Cerebellar nuclear complex (tissue), 1 donor: ENCODE data around the gene SPHKAP.
"Not testable (repeated sequence)": the region's sequence is repeated elsewhere in the genome, so short reads cannot be mapped to it uniquely, and the experiment has no call there.

Source experiments
- DNase-seq, 2 experiments: peaks; one replicate each; lab custom pipeline; 2025; lab: John Stamatoyannopoulos, UW

SPHKAP gene

DNA sequence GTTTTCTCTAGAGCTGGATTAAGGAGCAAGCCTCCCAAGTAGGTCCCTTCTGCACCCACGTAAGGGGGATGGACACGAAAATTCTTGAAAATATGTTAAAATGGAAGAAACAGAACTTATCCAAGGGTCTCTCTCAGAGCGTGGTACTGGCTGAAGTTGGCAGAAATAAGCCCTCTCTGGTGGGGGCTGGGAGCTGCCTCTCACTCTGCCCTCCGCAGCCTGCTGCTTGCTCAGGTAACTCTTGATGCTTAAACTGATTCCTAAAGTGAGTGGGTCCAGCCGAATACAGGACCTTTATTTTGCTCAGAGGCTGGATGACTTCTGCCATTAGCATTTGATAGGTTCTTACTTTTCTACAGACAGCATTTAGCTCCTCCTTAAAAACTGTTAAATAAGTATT lies 78.1 kb downstream of the SPHKAP start:
- no peak for DNase-seq

DNA sequence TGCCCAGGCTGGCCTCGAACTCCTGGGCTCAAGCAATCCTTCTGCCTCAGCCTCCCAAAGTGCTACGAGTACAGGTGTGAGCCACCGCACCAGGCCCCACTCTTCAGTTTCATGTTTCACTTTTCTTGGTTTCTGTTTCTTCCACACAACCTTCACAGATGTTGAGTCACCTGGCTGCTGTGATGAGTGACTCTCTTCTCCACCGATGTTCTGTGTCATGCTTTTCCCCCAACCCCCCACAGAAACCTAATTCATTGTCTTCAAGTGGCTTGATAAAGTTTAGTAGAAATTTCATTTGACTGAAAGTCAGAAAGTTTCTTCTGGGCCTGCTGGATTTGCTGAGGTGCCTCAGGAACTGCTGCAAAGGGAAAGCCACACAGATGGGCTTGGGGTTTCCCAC lies 78.5 kb downstream of the SPHKAP start:
- DNase-seq = no peak

DNA sequence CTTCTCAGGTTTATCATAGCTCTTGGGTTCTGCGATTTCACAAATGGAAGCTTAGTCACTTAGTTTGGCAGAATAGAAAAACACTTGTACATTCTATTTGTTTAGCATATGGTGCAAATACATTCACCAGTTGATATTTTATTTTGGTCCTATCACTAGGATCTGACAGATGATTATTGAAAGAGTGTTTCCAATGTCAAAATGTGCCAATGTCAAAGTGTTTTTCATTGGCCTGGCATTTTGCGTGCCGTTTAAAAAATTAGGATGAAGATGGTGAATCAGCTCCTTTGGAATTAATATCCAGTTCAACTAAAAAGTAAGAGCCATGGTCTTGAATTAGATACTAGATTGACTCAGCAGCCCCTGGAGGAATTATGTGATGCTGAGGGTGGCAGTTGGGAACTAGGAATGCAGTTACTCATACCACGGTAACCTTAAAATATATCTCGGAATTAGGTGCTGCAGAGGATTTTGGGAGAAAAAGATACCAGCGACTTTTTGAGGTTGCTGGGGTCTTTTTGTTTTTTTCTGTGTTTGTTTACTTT lies 87.0 kb downstream of the SPHKAP start:
- no peak for DNase-seq

DNA sequence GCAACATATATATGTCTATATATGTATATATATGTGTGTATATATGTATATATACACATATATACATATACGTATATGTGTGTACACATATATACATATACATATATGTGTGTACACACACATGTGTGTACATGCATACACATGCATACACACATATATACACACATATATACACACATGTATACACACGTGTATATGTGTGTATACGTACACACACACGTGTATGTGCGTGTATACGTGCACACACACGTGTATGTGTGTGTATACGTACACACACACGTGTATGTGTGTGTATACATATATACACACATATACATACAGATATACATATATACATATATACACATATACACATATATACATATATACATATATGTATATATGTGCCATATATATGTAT lies 89.4 kb downstream of the SPHKAP start:
- no peak for DNase-seq

DNA sequence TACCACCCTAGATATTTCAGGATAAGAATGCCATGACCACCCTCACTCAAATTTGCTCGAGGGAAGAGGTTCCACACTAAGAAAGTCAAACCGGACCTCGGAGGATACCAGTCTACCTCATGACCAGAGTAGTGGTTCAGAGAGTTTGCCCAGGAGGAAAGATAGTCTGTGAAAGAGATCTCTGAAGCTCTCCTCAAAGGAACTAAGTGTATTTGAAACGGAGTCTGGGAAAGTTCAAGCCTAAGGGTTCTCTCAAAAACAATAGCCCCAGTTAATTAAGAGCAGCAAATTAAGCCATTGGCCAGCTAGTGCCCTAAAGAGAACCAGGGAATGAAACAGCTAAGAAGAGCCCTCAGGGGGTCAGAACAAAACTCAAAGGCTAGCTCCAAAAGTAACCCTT lies 94.9 kb downstream of the SPHKAP start:
- no peak for DNase-seq

DNA sequence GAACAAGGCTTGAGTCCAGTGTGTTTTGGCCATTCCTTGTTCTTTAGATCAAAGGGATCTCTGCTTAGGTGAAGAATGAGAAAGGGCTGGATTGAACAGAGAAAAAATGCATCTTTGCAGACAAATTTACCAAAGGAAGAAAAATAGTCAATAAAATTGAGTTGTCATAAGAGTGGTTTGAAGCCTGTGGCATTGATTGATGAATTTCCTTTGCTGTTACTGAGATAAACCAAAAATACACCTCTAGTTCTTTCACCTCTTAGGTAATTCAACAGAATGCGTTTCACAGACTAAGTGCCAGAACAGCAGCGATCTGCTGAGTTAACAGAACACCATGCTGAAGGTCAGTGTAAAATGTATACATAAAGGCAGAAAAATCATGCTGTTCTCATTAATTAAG lies 96.8 kb downstream of the SPHKAP start:
- no peak for DNase-seq

DNA sequence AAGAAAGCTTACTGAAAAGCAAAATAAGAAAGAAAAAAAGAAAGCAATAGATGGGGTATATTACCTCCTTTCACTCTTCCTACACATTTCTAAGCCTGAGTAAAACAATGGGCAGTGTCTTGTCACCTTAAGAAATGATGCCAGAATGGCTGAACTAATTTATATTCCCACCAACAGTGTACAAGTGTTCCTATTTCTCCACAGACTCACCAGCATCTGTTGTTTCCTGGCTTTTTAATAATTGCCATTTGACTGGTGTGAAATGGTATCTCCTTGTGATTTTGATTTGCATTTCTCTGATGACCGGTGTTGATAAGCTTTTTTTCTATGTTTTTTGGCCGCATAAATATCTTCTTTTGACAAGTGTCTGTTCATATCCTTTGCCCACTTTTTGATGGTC lies 98.4 kb downstream of the SPHKAP start:
- no peak for DNase-seq

DNA sequence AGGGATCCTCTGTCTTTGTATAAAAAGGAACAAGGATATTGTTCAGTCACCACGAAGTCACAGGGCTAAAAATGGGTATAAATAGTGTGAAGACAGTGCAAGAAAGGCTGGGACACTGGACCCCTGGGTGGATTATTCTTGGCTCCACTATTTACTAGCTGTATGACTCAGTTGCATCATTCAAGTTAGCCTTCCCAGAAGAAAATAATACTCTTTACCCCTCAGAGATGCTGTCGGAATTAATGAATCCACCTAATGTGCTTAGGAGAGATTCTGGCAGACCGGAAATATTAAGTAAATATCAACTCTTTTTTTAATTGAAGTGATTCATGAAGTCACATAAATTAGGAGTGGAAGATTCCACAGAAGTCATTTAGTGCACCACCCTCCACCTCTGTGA lies 98.9 kb downstream of the SPHKAP start:
- no peak for DNase-seq

DNA sequence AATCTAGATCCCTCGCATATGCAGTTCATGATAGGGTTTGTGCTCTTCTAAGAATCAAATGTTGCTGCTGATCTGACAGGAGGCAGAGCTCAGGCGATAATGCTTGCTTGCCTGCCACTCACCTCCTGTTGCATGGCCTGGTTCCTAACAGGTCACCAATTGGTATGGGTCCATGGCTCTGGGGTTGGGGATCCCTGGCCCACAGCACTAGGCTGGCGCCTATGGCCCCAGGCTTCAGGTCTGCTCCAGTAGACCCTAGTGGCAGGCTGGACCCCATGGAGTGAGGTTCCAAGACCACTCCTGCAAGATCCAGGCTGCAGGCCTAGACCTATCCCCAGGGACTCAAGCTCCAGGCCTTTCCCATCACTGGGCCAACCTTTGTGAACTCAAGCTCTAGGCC lies 102.3 kb downstream of the SPHKAP start:
- DNase-seq = no peak

DNA sequence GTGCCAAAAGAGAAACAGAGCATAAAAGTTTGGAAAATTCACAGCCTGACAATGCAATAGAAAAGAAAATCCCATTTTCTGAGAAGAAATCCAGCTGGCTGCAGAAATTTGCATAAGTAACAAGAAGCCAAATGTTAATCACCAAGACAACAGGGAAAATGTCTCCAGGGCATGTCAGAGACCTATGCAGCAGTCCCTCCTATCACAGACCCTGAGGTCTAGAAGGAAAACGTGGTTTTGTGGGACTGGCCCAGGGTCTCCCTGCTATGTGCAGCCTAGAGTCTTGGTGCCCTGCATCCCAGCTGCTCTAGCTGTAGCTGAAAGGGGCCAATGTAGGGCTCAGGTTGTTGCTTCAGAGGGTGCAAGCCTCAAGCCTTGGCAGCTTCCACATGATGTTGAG lies 104.8 kb downstream of the SPHKAP start:
- DNase-seq = not testable (repeated sequence)

DNA sequence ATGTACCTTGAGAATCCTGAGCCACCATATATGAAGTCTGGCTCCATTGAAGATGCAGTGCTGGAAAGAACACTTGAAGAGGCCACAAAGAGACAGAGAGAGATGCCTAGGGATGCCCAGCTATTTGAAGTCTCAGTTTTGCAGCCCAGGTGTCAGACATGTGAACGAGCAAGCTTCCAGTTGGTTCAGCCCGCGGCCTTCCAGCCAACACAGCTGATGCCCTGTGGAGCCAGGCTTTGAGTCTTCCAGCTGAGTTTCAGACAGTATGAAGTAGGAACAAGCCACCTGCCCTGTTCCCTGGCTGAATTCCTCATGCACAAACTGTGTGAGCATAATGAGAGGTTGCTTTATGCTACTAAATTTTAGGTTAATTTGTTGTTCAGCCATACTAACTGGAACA lies 108.8 kb downstream of the SPHKAP start:
- no peak for DNase-seq

DNA sequence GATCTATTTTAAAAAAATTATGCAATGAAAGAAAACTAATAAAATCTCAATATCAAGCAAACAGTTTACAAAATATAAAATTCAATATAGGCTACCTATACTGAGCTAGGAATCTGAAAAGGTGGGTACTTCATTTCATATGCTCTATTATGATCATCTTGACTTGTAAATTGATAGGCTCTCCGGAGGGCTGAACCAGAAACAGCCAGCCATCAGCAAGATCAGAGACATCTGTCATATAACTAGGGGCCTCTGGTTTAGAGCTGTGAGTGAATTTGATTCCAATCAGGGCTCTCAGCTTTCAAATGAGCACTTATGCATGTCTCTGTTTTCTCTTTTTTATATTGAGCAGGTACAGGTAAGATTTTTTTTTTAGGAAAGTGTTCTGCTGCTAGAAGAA lies 114.2 kb downstream of the SPHKAP start:
- DNase-seq = no peak

DNA sequence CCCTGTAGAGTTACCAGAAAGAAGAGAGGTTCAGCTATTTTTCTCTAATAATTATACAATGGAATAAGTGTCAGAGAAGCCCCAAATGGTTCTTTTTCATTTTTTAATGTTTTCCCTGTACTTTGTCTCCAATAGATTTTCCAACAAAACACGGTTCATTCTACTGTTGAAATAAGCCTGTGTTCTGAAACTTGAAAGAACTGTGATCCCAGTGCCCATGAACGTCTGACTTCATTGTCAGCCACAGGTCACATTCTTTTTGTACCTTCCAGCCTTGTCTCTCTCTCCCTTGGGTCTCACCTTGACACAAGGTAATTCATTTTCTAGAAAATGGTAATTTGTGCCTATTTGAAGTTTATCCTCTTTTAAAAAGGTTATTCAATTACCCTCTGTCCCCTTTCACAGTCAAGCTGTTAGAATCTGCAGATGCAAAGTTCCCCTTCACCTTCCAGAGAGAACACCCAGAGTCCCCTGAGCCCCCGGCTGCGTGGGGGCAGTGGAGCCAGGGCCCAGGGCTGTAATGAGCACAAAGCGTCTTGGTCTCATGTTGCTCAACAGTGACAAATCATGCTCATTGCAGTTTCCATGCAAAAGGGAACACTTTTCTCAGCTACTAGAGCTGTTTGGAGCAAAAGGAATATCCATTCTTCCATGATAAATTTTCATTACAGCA lies 115.2 kb downstream of the SPHKAP start:
- no peak for DNase-seq

DNA sequence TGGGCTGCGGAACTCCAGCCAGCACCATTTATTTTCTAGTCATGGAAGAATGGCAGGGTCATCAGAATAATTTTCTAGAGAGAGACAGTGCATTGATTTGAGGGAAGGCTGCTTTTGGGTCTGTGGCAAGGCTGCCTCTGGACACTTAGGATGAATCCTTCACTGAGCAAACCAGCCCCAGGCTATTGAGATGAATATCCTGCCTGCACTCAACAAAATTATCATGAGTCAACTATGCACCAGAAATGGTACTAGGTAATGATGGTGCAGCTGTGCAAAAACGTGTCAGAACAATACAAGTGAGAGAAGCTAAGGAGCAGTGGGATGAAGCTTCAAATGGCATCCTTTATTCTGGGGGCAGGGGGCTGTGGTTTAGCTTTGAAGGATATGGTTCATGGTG lies 115.8 kb downstream of the SPHKAP start:
- no peak for DNase-seq

DNA sequence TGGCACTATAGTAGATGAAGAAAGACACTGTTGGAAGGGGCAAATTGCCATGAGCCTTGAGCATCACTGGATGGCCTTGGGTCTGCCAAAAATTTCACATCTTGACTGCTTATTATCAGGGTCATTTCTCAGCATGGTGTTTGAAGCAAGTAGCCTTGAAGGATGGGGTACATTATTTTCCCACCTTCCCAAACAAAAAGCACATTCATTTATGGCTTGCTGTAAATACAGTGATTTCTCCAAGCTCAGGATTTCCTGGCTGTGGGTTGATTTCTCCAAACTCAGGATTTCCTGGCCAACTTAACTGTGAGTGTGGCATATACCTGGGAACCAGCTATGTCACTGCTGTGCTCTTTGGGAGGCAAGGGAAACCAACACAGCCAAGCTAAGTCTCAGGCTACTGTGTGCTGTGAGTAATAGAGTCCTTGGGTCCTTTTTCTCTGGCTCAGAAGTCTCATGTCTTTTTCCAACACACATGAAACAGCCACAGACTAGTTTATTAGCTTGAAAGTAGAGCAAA lies 116.6 kb downstream of the SPHKAP start:
- no peak for DNase-seq

DNA sequence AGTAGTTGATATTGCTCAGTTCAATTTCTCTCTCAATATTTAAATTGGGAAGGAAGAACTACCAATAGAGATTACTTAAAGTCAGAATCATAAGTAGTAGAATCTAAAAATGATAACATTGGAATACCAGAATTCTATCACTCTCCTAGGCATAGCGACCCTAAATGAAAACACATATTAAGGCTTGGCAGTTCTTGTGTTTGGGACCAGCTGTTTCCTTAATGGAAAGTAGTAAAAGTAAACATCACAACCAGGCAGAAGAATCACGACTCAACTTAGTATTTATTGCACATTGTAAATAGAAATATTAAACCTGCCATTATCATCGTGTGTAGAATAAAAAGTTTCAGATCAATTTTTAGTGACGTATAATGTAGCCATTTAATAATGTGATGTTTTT lies 117.5 kb downstream of the SPHKAP start:
- no peak for DNase-seq

DNA sequence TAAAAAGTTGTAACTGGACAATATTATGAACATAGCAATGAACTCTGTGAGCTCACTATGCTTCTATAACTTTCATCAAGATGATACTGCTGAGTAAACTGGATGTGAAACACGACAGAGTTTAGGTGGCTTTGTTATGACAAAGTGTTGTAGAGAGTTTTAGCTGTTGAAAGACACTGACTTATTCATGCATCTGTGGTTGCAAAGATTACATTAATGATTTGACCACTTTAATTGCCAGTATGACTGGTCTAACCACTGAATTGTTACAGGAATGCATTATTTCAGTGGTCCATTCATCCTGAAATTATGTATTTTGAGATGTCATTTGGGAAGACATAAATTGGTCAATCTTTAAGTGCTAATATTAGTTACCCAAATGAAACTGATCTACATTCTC lies 117.9 kb downstream of the SPHKAP start:
- no peak for DNase-seq

DNA sequence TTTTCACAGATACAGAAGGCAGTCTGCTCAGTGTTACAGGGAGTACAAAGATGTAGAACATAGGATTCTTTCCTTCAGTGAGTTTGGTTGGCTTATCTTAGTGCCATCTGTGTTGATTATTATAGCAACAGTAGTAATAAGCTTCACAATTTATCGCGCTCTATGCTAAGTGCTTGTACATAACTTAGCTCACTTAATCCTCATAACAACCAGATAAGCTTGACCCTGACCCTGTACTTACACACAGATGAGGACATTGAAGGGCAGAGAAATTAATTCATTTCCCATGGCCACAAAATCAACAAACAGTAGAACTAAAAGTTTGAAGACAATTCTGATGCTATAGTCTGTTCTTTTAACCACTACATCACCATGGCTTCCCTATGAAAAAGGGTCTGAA lies 121.8 kb downstream of the SPHKAP start:
- no peak for DNase-seq

DNA sequence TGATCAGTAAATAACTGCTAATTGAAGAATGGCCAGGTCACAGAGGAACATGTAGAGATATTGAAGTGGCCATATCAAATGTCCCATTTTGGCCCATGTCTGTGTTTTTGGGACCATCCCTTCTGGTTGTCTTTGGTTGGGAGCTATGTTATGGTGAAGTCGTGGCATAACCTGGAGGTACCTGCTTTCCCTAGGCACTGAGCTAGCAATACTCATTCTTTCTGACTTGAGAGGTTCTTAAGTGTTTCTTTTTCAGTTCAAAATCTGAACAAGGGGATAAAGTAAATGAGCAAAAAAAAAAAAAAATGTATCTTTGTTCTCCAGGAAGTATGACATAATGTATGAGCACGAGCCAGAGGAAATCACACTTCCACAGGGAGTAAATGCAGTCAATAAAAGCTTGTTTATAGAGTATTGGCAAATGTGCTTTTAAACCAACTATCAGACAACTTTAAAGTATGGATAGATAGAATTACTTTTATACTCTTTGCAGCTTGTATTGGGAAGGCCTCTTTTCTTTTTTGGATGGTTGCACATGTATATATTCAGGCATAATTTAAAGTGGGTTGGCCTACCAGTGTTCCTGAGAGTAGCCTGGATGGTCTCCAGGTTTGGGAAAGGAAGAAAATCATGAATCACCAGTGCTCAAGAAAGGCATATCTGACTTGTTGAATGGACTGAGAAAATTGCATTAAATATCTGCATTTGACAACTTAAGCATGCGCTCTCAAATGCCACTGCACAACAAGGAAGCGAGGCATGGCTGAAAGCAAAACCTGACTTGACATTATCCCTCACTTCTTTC lies 125.0 kb downstream of the SPHKAP start:
- DNase-seq = no peak

DNA sequence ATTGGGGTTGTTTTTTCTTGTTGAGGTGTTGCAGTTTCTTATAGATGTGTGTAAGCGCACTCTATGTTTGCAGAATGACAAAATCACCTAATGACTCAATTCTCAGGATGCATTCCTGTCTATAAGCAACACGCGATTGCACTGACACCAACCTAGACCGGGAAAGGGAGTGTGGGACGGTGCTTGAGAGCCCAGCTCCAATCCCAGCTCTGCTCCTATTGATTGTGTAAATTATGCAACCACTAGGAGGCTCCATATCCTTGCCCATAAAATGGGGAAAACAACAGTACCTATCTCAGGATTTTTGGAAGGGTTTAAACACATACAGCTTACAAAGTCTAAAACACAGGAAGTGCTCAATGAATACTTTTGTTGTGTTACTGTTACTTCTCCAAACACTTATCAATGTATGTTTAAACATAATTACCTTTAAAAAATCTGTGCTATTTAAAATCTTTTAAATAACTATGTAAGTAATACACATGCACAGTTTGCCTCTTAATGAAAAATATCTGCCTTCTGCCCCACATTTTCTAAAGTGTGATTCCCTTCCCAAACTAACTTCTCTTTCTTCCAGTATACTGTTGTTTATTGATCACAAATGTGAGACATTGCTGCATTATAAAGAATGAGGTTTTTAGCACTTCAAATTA lies 132.5 kb downstream of the SPHKAP start:
- no peak for DNase-seq

DNA sequence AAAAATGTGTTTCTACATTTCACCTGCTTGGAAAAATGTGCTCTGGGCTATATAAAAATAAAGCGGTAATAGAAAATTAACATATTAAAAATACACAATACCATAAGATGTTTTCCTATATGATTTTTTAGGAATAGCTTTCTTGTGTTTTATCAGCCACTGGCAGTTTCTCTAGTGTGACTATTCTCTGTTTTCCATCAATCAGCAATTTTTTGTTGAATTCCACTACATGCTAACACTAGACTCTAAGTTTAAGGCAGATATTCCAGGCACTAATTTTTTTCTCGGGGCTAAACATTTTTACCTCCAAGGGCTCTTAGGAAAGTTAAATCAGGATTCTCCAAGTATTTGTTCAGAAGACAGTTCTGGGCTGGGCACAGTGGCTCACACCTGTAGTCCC lies 140.5 kb downstream of the SPHKAP start:
- no peak for DNase-seq

DNA sequence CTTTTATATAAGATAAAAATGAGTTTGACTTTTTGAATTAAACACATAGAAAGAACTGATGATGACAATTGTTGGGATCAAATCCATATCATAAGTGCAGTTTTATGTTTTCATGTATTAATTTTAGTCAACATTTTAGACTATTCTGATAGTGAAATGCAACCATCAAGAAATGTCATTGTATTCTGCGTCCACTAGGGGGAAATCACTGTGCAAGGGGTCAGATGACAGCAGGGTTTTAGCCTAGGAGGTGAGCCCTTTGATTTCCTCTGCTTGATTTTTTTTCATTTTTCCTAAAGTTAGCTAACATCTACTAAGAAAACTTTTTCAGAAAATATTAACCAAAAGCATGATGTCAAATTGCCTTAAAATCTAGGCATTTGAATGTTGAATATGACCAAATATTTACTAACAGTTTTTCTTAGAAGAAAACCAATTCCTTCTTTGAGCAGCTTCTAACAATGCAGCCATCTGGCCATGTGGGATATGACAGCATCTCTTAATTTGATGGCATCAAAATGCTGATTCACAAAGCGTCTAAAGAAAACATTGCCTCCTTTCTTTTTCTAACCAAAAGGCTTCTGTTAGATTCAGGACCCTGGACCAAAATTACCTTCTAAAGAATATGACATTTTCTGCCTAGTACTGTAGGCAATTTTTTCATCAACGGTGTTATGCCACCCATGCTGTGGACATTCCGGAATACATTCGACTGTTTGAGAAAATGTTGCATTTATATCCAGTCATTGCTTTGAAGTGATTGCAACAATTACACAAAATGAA lies 141.5 kb downstream of the SPHKAP start:
- no peak for DNase-seq
